Ishikawa (cell line): ENCODE measurements around the gene AMN.

Experiments
- CREB1 ChIP-seq: IDR thresholded peaks from 2 replicates; pipeline ENCODE4 v1.6.1; 2012; ENCODE audit warnings: low read depth
- EGR1 ChIP-seq: IDR thresholded peaks from 2 replicates; pipeline ENCODE4 v1.6.1; 2012
- EP300 ChIP-seq: IDR thresholded peaks from 2 replicates; pipeline ENCODE4 v1.6.1; 2012; ENCODE audit warnings: borderline replicate concordance
- FOXM1 ChIP-seq: IDR thresholded peaks from 2 replicates; pipeline ENCODE4 v1.6.1; 2012; ENCODE audit warnings: low read depth, borderline replicate concordance
- MAX ChIP-seq: IDR thresholded peaks from 2 replicates; pipeline ENCODE4 v1.6.1; 2012
- NFIC ChIP-seq: IDR thresholded peaks from 2 replicates; pipeline ENCODE4 v1.6.1; 2012
- RAD21 ChIP-seq: IDR thresholded peaks from 2 replicates; pipeline ENCODE4 v1.6.1; 2012; ENCODE audit warnings: low read depth
- REST ChIP-seq: IDR thresholded peaks from 2 replicates; pipeline ENCODE4 v1.6.1; 2012; ENCODE audit warnings: low read depth, mild to moderate bottlenecking
- TAF1 ChIP-seq: IDR thresholded peaks from 2 replicates; pipeline ENCODE4 v1.6.1; 2012; ENCODE audit warnings: low read depth, mild to moderate bottlenecking
- TCF12 ChIP-seq: IDR thresholded peaks from 2 replicates; pipeline ENCODE4 v1.6.1; 2012; ENCODE audit warnings: low read depth
- TEAD4 ChIP-seq: IDR thresholded peaks from 2 replicates; pipeline ENCODE4 v1.6.1; 2012
- USF1 ChIP-seq: IDR thresholded peaks from 2 replicates; pipeline ENCODE4 v1.6.1; 2012
- YY1 ChIP-seq: IDR thresholded peaks from 2 replicates; pipeline ENCODE4 v1.6.1; 2012; ENCODE audit warnings: low read depth

GRCh38 chr14:102957222-102957621 is 34.8 kb downstream of the AMN start:
- no peak for TF ChIP-seq USF1
- TF ChIP-seq RAD21: no peak
- no peak for TF ChIP-seq MAX
- TF ChIP-seq EP300: no peak
- no peak for TF ChIP-seq REST
- TF ChIP-seq TAF1: no peak
- no peak for TF ChIP-seq TCF12
- no peak for TF ChIP-seq FOXM1
- no peak for TF ChIP-seq CREB1
- TF ChIP-seq YY1: no peak
- TF ChIP-seq EGR1: no peak
- no peak for TF ChIP-seq TEAD4
- no peak for TF ChIP-seq NFIC
